GM23338 (cell line): ENCODE data around the gene EPAS1.

ENCODE experiments used
- CREB1 ChIP-seq: fragments of 250-450 bp; sonication (Bioruptor Pico); IDR thresholded peaks from 2 replicates; pipeline ENCODE4 v1.5.0; 2020; ENCODE audit warnings: low read depth, mild to moderate bottlenecking, moderate library complexity
- CTCF ChIP-seq, 2 experiments: fragments of 200-600 bp in 1 of 2; sonication (generic) in 1 of 2; conservative IDR thresholded peaks; 2 replicates each; pipeline versions ENCODE4 v1.5.1 to v1.6.1; 2016 to 2017; ENCODE audit warnings: antibody characterized with exemption in 2 of 2, low read depth in 2 of 2, mild to moderate bottlenecking in 2 of 2, moderate library complexity in 1 of 2
- ETS1 ChIP-seq: IDR thresholded peaks from 2 replicates; pipeline ENCODE4 v1.6.1; 2016; ENCODE audit warnings: antibody characterized with exemption
- EZH2 ChIP-seq: fragments of 200-600 bp; sonication (generic); IDR thresholded peaks from one replicate; pipeline ENCODE4 v1.8.0; 2017; ENCODE audit warnings: antibody characterized with exemption, mild to moderate bottlenecking, low read depth; ENCODE audit not compliant: unreplicated experiment
- EZH2phosphoT487 ChIP-seq: fragments of 200-600 bp; sonication (generic); IDR thresholded peaks from one replicate; pipeline ENCODE4 v1.8.1; 2018; ENCODE audit warnings: antibody characterized with exemption; ENCODE audit not compliant: unreplicated experiment
- JUNB ChIP-seq: IDR thresholded peaks from one replicate; pipeline ENCODE4 v1.6.1; 2016; ENCODE audit warnings: antibody characterized with exemption; ENCODE audit not compliant: unreplicated experiment
- NANOG ChIP-seq: IDR thresholded peaks from 2 replicates; pipeline ENCODE4 v1.6.1; 2016; ENCODE audit warnings: antibody characterized with exemption, borderline replicate concordance
- POLR2AphosphoS5 ChIP-seq: IDR thresholded peaks from 2 replicates; pipeline ENCODE4 v1.6.1; 2016; ENCODE audit warnings: antibody characterized with exemption, low read depth
- REST ChIP-seq: IDR thresholded peaks from one replicate; pipeline ENCODE4 v1.6.1; 2018; ENCODE audit warnings: antibody characterized with exemption; ENCODE audit not compliant: unreplicated experiment
- STAT1 ChIP-seq: IDR thresholded peaks from one replicate; pipeline ENCODE4 v1.6.1; 2016; ENCODE audit warnings: antibody characterized with exemption; ENCODE audit not compliant: unreplicated experiment
- ZNF114 ChIP-seq: fragments of 250-450 bp; sonication (Bioruptor Pico); IDR thresholded peaks from 2 replicates; pipeline ENCODE4 v1.5.0; 2020; ENCODE audit warnings: mild to moderate bottlenecking, moderate library complexity
- ZNF331 ChIP-seq: fragments of 250-450 bp; sonication (Bioruptor Pico); IDR thresholded peaks from 2 replicates; pipeline ENCODE4 v1.5.0; 2020; ENCODE audit warnings: low read depth, mild to moderate bottlenecking, moderate library complexity

GRCh38 chr2:46382331-46383112 lies 85.3 kb downstream of the EPAS1 start:
- no peak for TF ChIP-seq CTCF (conservative IDR thresholded peaks at IDR 0.05; ENCODE audit: low read depth in 2 of 2)
- TF ChIP-seq REST, result no peak
- TF ChIP-seq POLR2AphosphoS5, result no peak
- no peak for TF ChIP-seq EZH2
- no peak for TF ChIP-seq EZH2phosphoT487
- TF ChIP-seq STAT1, result no peak
- TF ChIP-seq ETS1, result no peak
- no peak for TF ChIP-seq JUNB
- no peak for TF ChIP-seq ZNF114 (CRISPR knock-in tag)
- TF ChIP-seq CREB1 (CRISPR knock-in tag), result no peak
- no peak for TF ChIP-seq NANOG
- TF ChIP-seq ZNF331 (CRISPR knock-in tag), result no peak
